Uterus (tissue), 2 donors: ENCODE measurements around the gene KHK.

Experiments
- POLR2A ChIP-seq, 2 donors: fragments of 450-650 bp; IDR thresholded peaks; one replicate each; pipeline ENCODE4 v1.6.1; 2016; ENCODE audit warnings: antibody characterized with exemption in 2 of 2, mild to moderate bottlenecking in 1 of 2, moderate library complexity in 1 of 2
- TF ChIP-seq, protein P1 (sequence below), 4 experiments: fragments of 200-600 bp in 2 of 4; fragments of 450-650 bp in 2 of 4; sonication (generic) in 2 of 4; IDR thresholded peaks; one replicate each; pipeline ENCODE4 v1.5.1; 2016 to 2019; ENCODE audit warnings: antibody characterized with exemption in 4 of 4, mild to moderate bottlenecking in 2 of 4, moderate library complexity in 1 of 4

DNA sequence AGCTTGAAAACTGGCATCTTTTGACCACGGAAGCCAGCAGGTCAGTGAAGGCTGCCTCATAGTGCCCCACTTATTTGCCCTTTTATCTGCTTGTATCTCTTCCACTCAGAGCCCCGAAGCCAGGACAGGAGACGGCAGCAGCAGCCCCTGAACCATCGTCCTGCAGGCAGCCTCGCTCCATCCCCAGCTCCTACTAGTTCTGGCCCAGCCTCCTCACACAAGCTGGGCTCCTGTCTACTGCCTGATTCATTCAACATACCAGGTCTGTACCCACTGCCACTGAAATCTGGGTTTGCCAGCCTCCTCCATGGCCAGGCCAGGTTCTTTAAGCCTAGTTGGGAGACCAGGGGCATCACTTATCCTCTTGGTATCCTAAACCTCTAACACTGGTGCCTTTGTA is 19.2 kb upstream of the KHK start:
- no peak for TF ChIP-seq POLR2A (IDR thresholded peaks at IDR 0.05)
- TF ChIP-seq, protein P1, sequence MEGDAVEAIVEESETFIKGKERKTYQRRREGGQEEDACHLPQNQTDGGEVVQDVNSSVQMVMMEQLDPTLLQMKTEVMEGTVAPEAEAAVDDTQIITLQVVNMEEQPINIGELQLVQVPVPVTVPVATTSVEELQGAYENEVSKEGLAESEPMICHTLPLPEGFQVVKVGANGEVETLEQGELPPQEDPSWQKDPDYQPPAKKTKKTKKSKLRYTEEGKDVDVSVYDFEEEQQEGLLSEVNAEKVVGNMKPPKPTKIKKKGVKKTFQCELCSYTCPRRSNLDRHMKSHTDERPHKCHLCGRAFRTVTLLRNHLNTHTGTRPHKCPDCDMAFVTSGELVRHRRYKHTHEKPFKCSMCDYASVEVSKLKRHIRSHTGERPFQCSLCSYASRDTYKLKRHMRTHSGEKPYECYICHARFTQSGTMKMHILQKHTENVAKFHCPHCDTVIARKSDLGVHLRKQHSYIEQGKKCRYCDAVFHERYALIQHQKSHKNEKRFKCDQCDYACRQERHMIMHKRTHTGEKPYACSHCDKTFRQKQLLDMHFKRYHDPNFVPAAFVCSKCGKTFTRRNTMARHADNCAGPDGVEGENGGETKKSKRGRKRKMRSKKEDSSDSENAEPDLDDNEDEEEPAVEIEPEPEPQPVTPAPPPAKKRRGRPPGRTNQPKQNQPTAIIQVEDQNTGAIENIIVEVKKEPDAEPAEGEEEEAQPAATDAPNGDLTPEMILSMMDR (IDR thresholded peaks at IDR 0.05): no peak
